Neuron (in vitro differentiated cells): ENCODE measurements around the gene NKX1-2.
A peak's percentile ranks its signal among the peaks of the same experiment; 100 is the strongest.
"Not testable (repeated sequence)": the region's sequence is repeated elsewhere in the genome, so short reads cannot be mapped to it uniquely, and the experiment has no call there.

Experiments
- H2AFZ ChIP-seq: one replicate; pipeline ENCODE4 v1.6.1; 2013; ENCODE audit warnings: low read depth, mild to moderate bottlenecking, inconsistent platforms, low read length, moderate library complexity
- H3K27me3 ChIP-seq: one replicate; pipeline ENCODE4 v1.6.1; 2013; ENCODE audit warnings: low read length; ENCODE audit not compliant: insufficient read depth
- H3K36me3 ChIP-seq: one replicate; pipeline ENCODE4 v1.6.1; 2013; ENCODE audit warnings: low read length; ENCODE audit not compliant: insufficient read depth
- H3K4me1 ChIP-seq: one replicate; pipeline ENCODE4 v1.6.1; 2013; ENCODE audit warnings: low read length; ENCODE audit not compliant: insufficient read depth
- H3K4me3 ChIP-seq: 2 replicates; pipeline ENCODE4 v1.5.1; 2013; ENCODE audit warnings: mild to moderate bottlenecking, low read length, moderate library complexity
- H3K9me3 ChIP-seq: one replicate; pipeline ENCODE4 v1.6.1; 2013; ENCODE audit warnings: low read length

NKX1-2 gene

GRCh38 chr10:124455441-124455840 lies 5.6 kb upstream of the NKX1-2 start:
- Histone ChIP-seq H3K4me1 (peaks cover 7% of the 10 kb centered on the region), H3K36me3 (no peaks in the 10 kb centered on the region), H2AFZ (no peak overlapping the region), H3K4me3 (no peak overlapping the region), H3K9me3 (no peaks in the 10 kb centered on the region), H3K27me3 (peaks cover 53% of the 10 kb centered on the region)

GRCh38 chr10:124453960-124454610 lies 4.2 kb upstream of the NKX1-2 start:
- Histone ChIP-seq H3K9me3 (no peaks in the 10 kb centered on the region), H3K4me3 (no peak overlapping the region), H2AFZ (no peak overlapping the region), H3K4me1 (peaks cover 17% of the 10 kb centered on the region), H3K36me3 (no peaks in the 10 kb centered on the region), H3K27me3 (peaks cover 61% of the 10 kb centered on the region)

GRCh38 chr10:124451276-124451675 lies 1.4 kb upstream of the NKX1-2 start:
- Histone ChIP-seq H2AFZ (no peak overlapping the region), H3K4me3 (no peak overlapping the region), H3K27me3 (peaks cover 84% of the 10 kb centered on the region), H3K9me3 (no peaks in the 10 kb centered on the region), H3K4me1 (peaks cover 31% of the 10 kb centered on the region), H3K36me3 (no peaks in the 10 kb centered on the region)

GRCh38 chr10:124450783-124451057 lies 885 bp upstream of the NKX1-2 start:
- H2AFZ ChIP-seq: no peak overlapping the region
- H3K4me3 ChIP-seq: no peak overlapping the region
- peaks cover 85% of the 10 kb centered on the region for H3K27me3 ChIP-seq
- no peaks in the 10 kb centered on the region for H3K36me3 ChIP-seq
- no peaks in the 10 kb centered on the region for H3K9me3 ChIP-seq
- peaks cover 31% of the 10 kb centered on the region for H3K4me1 ChIP-seq

GRCh38 chr10:124449170-124450011 lies 444 bp downstream of the NKX1-2 start:
- Histone ChIP-seq H3K27me3 (peaks cover 92% of the 10 kb centered on the region), H3K4me1 (peaks cover 30% of the 10 kb centered on the region), H3K4me3 (peak overlapping the region; percentile 37), H2AFZ (peak overlapping the region; percentile 77), H3K36me3 (no peaks in the 10 kb centered on the region), H3K9me3 (no peaks in the 10 kb centered on the region)

- H3K4me1 ChIP-seq: peaks cover 27% of the 10 kb centered on the region
- peak overlapping the region; percentile 37 for H3K4me3 ChIP-seq
- no peaks in the 10 kb centered on the region for H3K36me3 ChIP-seq
- no peak overlapping the region for H2AFZ ChIP-seq
- H3K27me3 ChIP-seq: peaks cover 87% of the 10 kb centered on the region
- H3K9me3 ChIP-seq: no peaks in the 10 kb centered on the region
These were observed 1.1 kb downstream of the NKX1-2 start for GRCh38 chr10:124448696-124449169.

GRCh38 chr10:124447751-124448466 lies 1.9 kb downstream of the NKX1-2 start:
- H3K4me3 ChIP-seq: peak overlapping the region; percentile 24
- no peaks in the 10 kb centered on the region for H3K9me3 ChIP-seq
- no peaks in the 10 kb centered on the region for H3K36me3 ChIP-seq
- peaks cover 84% of the 10 kb centered on the region for H3K27me3 ChIP-seq
- H3K4me1 ChIP-seq: peaks cover 27% of the 10 kb centered on the region
- peak overlapping the region; percentile 54 for H2AFZ ChIP-seq

GRCh38 chr10:124446830-124447750 lies 2.7 kb downstream of the NKX1-2 start:
- peaks cover 81% of the 10 kb centered on the region for H3K27me3 ChIP-seq
- no peaks in the 10 kb centered on the region for H3K36me3 ChIP-seq
- H2AFZ ChIP-seq: peak overlapping the region; percentile 54
- peaks cover 27% of the 10 kb centered on the region for H3K4me1 ChIP-seq
- H3K4me3 ChIP-seq: peak overlapping the region; percentile 24
- H3K9me3 ChIP-seq: no peaks in the 10 kb centered on the region

- H3K4me3 ChIP-seq, H3K36me3 ChIP-seq: not testable (repeated sequence)
- peaks cover 32% of the 10 kb centered on the region for H3K27me3 ChIP-seq
These were observed 8.1 kb downstream of the NKX1-2 start for GRCh38 chr10:124441694-124442093.

GRCh38 chr10:124436191-124436638 lies 13.6 kb downstream of the NKX1-2 start:
- H3K27me3 ChIP-seq: peaks cover 2% of the 10 kb centered on the region
- no peak overlapping the region for H2AFZ ChIP-seq
- no peaks in the 10 kb centered on the region for H3K36me3 ChIP-seq
- no peak overlapping the region for H3K4me3 ChIP-seq
- no peaks in the 10 kb centered on the region for H3K4me1 ChIP-seq
- H3K9me3 ChIP-seq: no peaks in the 10 kb centered on the region

More at GRCh38 chr10:124441694-124442093, 8.1 kb downstream of the NKX1-2 start:
- H3K9me3 ChIP-seq, H3K4me1 ChIP-seq, H2AFZ ChIP-seq: not testable (repeated sequence)

GRCh38 chr10:124435683-124436082 lies 14.2 kb downstream of the NKX1-2 start:
- not testable (repeated sequence) for H3K36me3 ChIP-seq, H3K27me3 ChIP-seq, H3K4me3 ChIP-seq, H3K9me3 ChIP-seq, H3K4me1 ChIP-seq, H2AFZ ChIP-seq

GRCh38 chr10:124433461-124433860 lies 16.4 kb downstream of the NKX1-2 start:
- H3K27me3 ChIP-seq: peaks cover 10% of the 10 kb centered on the region
- H3K4me1 ChIP-seq: no peaks in the 10 kb centered on the region
- H3K36me3 ChIP-seq: no peaks in the 10 kb centered on the region
- no peaks in the 10 kb centered on the region for H3K9me3 ChIP-seq
- no peak overlapping the region for H3K4me3 ChIP-seq
- H2AFZ ChIP-seq: no peak overlapping the region
